GM10266 (cell line): ENCODE results near the gene ZNF79.

Source experiments
- DNase-seq: peaks from one replicate; pipeline ENCODE4 v3.0.0; 2012; ENCODE audit errors: extremely low spot score
- TF ChIP-seq, protein P1 (sequence below): IDR thresholded peaks from 2 replicates; pipeline ENCODE4 v1.5.1; 2012; ENCODE audit warnings: mild to moderate bottlenecking, low read depth; ENCODE audit not compliant: control insufficient read depth, insufficient read depth; ENCODE audit errors: missing control alignments

Gene ZNF79

GRCh38 chr9:127450830-127451607, 26.8 kb downstream of the ZNF79 start, which contains the start of the genes LRSAM1 and RPL12:
Gene LRSAM1 (plus strand): TSS chr9:127451510. CDS start chr9:127454528, 3,018 bp downstream.
Gene RPL12 (minus strand): TSS chr9:127451406. CDS start chr9:127451317, 89 bp downstream.
- DNase-seq: peak; percentile 94
- TF ChIP-seq, protein P1, sequence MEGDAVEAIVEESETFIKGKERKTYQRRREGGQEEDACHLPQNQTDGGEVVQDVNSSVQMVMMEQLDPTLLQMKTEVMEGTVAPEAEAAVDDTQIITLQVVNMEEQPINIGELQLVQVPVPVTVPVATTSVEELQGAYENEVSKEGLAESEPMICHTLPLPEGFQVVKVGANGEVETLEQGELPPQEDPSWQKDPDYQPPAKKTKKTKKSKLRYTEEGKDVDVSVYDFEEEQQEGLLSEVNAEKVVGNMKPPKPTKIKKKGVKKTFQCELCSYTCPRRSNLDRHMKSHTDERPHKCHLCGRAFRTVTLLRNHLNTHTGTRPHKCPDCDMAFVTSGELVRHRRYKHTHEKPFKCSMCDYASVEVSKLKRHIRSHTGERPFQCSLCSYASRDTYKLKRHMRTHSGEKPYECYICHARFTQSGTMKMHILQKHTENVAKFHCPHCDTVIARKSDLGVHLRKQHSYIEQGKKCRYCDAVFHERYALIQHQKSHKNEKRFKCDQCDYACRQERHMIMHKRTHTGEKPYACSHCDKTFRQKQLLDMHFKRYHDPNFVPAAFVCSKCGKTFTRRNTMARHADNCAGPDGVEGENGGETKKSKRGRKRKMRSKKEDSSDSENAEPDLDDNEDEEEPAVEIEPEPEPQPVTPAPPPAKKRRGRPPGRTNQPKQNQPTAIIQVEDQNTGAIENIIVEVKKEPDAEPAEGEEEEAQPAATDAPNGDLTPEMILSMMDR: peak; percentile 12

DNA sequence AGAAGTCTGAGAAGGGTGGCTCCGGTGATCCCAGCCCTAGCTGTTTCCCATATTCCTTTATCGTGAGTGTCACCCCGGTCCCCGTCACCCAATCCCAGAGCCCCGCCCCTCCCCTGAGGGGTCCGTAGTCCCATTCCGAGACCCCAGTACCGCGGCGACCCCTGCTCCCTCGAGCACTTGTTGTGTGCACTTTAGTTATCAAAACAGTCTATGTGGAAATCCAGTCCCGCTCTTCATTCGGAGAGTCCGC, 27.4 kb downstream of the ZNF79 start:
- no peak for DNase-seq
- TF ChIP-seq, protein P1: no peak

DNA sequence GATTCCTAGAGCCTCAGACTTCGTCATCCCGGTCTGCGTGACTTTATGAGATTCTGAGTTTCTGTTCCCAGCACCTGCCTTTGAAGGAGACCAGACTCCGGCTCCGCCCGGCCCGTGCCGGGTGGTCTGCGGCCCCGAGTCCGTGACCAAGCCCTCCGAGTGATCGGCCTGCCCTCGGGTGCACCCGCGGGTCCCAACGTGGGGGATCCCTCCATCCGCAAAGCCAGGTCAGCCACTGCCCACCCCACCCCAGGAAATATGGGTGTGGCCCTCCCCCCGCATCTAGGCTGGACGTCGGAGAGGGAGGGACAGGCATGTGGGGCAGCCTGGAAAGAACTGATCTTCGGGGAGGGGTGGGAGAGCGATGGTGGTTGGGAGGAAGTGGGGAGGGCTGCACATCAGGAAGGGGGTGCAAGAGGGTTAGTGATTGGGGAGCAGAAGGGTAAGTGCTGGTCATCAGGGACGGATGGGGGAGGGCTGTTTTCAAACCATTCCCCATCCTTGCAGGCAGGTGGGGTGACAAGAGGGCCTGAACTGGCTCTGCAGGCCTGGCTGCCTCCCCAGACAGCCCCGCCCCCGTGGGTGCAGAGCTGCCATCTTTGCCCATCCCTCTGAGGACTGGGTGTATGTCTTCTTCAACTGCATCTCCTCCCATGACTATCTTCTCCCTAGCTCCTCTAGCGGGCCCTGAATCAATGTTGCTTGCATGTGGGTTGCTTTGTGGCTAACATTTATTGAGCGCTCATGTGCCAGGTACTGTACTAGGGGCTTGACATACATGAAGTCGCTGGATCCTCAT, 27.9 kb downstream of the ZNF79 start:
- DNase-seq: peak; percentile 57
- TF ChIP-seq, protein P1: no peak

DNA sequence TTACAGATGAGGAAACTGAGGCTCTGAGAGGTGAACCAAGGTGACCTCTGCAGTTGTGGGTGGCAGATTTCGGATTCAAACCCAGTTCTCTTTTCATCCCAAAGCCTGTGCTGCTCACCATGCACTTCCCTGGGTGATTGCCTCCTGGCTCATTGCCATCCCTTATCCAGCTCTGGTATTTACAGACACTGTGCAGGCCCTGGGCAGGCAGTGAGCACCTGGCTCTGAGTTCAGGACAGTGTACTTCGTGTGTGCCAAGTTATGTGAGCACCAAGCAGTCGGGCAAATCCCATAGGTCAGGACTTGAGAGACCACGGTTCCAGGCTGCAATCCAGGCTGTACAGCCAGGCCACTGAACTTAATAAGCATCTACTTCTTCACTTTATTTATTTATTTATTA, 28.5 kb downstream of the ZNF79 start:
- no peak for DNase-seq
- TF ChIP-seq, protein P1: no peak

DNA sequence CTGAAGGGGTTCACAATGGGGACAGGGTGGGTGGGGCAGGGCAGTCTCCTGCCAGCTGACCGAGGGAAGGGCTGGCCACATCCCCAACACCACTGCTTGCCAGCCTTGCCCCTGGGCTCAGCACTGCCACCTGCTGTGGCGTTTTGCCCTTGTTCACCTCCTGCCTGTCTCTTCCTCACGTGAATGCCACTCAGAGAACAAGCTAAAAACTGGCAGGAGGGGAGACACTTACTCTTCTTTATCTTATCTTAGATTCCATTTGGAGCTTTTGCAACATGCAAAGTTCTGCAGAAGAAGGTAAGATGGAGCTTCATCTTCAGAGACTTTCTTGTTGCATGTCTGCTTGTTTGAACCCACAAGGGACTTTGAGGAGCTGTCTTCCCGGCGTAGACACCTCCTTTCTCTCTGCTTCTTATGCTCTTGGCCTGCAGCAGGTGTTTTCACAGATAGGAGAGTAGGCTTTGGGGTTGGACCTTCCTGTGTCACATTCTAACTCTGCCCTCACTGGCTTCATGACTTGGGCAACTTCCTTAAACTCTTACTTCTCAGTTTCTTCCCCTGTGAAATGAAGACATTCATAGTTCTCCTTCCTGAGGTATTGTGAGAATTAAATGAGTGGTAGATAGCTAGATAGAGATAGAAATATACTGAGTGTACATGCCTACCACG, 31.3 kb downstream of the ZNF79 start:
- TF ChIP-seq, protein P1: peak; percentile 54
- no peak for DNase-seq

GRCh38 chr9:127457191-127457878, 33.2 kb downstream of the ZNF79 start:
- TF ChIP-seq, protein P1: no peak
- no peak for DNase-seq
